Mucosa of descending colon (tissue), 3 donors: ENCODE data around the gene CLASP2. TPM values are rescaled to one million over a fixed set of nuclear protein-coding genes. Genes with fewer than 3 reads are reported as not detected.

Experiments
- ATAC-seq: fragments of 200-7000 bp; cut with Tn5 transposase; one replicate; pipeline ENCODE4 v1.9.1; 2020; ENCODE audit warnings: mild to moderate bottlenecking, moderate library complexity
- DNase-seq, 3 donors: peaks; one replicate each; pipeline ENCODE4 v3.0.0-alpha.2; 2020
- H3K36me3 ChIP-seq: fragments of 200-600 bp; one replicate; pipeline ENCODE4 v1.8.0; 2021; ENCODE audit warnings: low read depth, mild to moderate bottlenecking
- H3K4me1 ChIP-seq: fragments of 200-600 bp; one replicate; pipeline ENCODE4 v1.8.0; 2021; ENCODE audit warnings: low read depth, mild to moderate bottlenecking
- H3K4me3 ChIP-seq: fragments of 200-600 bp; one replicate; pipeline ENCODE4 v1.8.0; 2021; ENCODE audit warnings: mild to moderate bottlenecking
- H3K9me3 ChIP-seq: fragments of 200-600 bp; one replicate; pipeline ENCODE4 v1.8.0; 2021; ENCODE audit warnings: mild to moderate bottlenecking
- CTCF ChIP-seq: fragments of 200-600 bp; IDR thresholded peaks from one replicate; pipeline ENCODE4 v1.8.0; 2022; ENCODE audit warnings: antibody characterized with exemption, mild to moderate bottlenecking
- intact Hi-C, 2 donors: fragments of 100-400 bp; cut with DNase I in 1 of 2; cut with micrococcal nuclease in 1 of 2; formaldehyde crosslinking; loops; one replicate each; pipeline versions ENCODE4 v1.11.0 to v1.11.1; 2022; cut with DNase I, micrococcal nuclease
- total RNA-seq, 3 donors: library from RNA; stranded (reverse); fragmentation: NEBNext Ultra II Directional in 2 of 3; extraction: Animal tissue kit (Norgen Biotek cat#: 25700) in 2 of 3; gene quantifications; one replicate each; pipeline versions ENCODE4 v1.2.1 to v1.2.4, GENCODE V29; 2021 to 2023
- donor health status: DM: no; HTN: no; CAD: no; lungs with moderate emphysema.
- donor health status: DM: no; HTN: no; CAD: no.
- donor health status: DM: no; HTN: yes; CAD: no.

Gene CLASP2
- total RNA-seq, 3 donors from 2014 or later = 33.6 to 66.6 (median 44.5) TPM

DNA sequence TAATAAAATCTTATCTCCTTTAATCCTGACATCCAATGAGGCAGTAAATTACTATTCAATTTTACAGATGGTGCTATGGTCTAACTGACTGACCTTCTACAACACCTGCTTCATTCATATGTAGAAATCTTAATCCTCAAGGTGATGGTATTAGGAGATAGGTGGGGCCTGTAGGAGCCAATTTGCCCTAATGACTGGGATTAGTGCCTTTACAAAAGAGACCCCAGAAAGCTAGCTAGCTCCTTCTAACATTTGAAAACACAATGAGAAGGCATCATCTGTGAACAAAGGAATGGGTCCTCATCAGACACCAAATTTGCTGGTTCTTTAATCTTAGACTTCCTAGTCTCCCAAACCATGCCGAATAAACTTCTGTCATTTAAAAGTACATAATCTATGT, 140.5 kb downstream of the CLASP2 start:
- Histone ChIP-seq H3K4me1 (no peaks in the 10 kb centered on the region), H3K9me3 (no peaks in the 10 kb centered on the region), H3K4me3 (no peak overlapping the region), H3K36me3 (no peaks in the 10 kb centered on the region)
- ATAC-seq (no peak), DNase-seq (no peak)
- TF ChIP-seq CTCF = no peak
- intact Hi-C loops = no loop called here

DNA sequence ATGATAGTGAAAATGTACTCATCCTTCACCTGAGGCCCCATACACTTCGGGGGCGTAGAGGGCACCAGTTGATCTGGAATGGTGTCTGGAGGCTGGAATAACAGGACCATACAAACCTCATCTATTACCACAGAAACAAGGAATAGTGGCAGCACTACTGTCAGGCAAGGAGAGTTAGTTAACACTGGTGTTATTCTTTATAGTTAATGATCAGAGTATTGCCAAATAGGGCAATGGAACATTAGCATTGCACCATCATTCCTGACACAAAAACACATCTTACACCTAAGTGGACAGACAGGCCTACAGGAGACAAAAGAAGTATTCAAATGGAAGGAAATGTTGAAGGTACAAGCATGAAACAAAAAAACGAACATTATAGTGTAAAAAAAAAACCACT, 140.9 kb downstream of the CLASP2 start:
- intact Hi-C loops = no loop called here
- Histone ChIP-seq H3K36me3 (no peaks in the 10 kb centered on the region), H3K4me3 (no peak overlapping the region), H3K9me3 (no peaks in the 10 kb centered on the region), H3K4me1 (no peaks in the 10 kb centered on the region)
- ATAC-seq = no peak
- DNase-seq = no peak
- TF ChIP-seq CTCF = no peak

- Histone ChIP-seq H3K36me3 (no peaks in the 10 kb centered on the region), H3K4me3 (no peak overlapping the region), H3K9me3 (no peaks in the 10 kb centered on the region), H3K4me1 (no peaks in the 10 kb centered on the region)
- ATAC-seq (no peak), DNase-seq (no peak)
- no peak for TF ChIP-seq CTCF
- intact Hi-C loops = no loop called here
Measured at GRCh38 chr3:33575311-33575710, 142.7 kb downstream of the CLASP2 start.

- Histone ChIP-seq H3K4me1 (no peaks in the 10 kb centered on the region), H3K4me3 (no peak overlapping the region), H3K36me3 (no peaks in the 10 kb centered on the region), H3K9me3 (no peaks in the 10 kb centered on the region)
- ATAC-seq (no peak), DNase-seq (no peak)
- intact Hi-C loops = no loop called here
- TF ChIP-seq CTCF = no peak
Measured at GRCh38 chr3:33557829-33558228, 160.2 kb downstream of the CLASP2 start.

DNA sequence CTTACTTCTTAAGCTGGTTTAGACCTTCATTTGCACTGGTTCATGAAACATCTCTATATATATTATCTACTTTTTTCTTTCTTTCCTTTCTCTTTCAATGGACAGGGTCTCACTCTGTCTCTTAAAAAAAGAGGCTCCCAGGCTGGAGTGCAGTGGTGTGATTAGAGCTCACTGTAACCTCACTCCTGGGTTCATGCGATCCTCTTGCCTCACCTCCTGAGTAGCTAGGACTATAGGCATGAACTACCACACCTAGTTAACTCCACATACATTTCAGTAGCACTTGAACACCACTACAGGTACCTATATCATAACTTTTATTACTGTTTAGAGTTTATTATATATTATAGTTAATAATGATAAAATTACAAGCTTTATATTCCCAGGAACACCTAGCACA, 160.8 kb downstream of the CLASP2 start:
- TF ChIP-seq CTCF = no peak
- intact Hi-C loops = no loop called here
- ATAC-seq = no peak
- no peaks in the 10 kb centered on the region for H3K4me1 ChIP-seq
- DNase-seq = no peak
- no peaks in the 10 kb centered on the region for H3K9me3 ChIP-seq
- H3K4me3 ChIP-seq = no peak overlapping the region
- no peaks in the 10 kb centered on the region for H3K36me3 ChIP-seq

DNA sequence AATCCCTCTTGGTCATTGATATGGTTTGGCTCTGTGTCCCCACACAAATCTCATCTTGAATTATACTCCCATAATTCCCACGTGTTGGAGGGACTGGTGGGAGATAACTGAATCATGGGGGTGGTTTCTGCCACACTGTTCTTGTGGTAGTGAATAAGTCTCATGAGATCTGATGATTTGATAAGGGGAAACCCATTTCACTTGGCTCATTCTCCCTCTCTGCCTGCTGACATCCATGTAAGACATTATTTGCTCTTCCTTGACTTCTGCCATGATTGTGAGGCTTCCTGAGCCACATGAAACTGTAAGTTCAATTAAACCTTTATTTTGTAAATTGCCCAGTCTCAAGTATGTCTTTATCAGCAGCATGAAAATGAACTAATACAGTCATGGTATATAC, 171.0 kb downstream of the CLASP2 start:
- no peak for DNase-seq
- intact Hi-C loops = no loop called here
- no peak for TF ChIP-seq CTCF

More for the DNA sequence above, 171.0 kb downstream of the CLASP2 start:
- no peaks in the 10 kb centered on the region for H3K4me1 ChIP-seq
- H3K36me3 ChIP-seq = no peaks in the 10 kb centered on the region
- H3K4me3 ChIP-seq = no peak overlapping the region
- no peak for ATAC-seq
- no peaks in the 10 kb centered on the region for H3K9me3 ChIP-seq
